ENCODE data around the gene EFTUD2. TPM values are rescaled to one million over a fixed set of nuclear protein-coding genes. Genes with fewer than 3 reads are reported as not detected.

EFTUD2 gene
- total and polyA plus RNA-seq, 2 of the 4 experiments (the other 2 are of a cell fraction), result 72.5 to 126 TPM

DNA sequence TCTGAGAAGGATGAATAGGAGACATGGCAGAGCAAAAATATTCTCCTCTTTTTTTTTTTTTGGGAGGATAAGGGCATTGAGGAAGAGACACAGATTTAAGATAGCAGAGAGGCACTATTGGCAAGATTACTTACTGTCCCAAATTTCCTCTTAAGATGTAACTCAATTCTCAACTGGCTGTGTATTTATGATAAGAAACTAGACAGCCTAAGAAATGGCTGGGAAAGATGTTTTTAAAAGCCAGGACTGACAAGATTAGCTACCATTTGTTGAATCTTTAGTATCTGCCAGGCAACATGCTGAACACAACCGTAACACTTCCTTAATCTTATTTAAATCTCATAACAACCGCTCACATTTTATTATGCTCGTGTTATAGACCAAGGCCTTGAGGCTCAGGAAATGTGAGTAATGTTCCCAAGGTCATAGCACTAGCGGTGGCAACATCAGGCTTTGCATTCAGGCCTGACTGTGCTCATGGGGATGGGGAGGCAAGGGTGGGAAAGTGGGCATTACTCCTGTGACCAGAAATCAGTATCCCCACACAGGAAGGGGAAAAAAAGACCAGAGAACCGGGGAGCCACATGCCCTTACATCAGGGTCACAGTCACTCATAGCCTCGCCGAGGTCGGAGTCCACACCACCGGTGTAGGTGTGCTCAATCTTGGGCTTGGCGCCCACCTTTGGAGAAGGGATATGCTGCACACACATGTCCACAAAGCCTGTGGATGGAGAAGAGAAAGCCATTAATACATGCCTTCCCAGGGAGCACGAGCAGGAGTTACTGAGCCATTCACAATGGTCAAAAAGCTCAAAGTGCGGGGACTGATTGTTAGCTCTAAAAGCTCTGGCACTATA lies 36.0 kb downstream of the EFTUD2 start:
- Histone ChIP-seq H2BK5ac (ENCODE audit: low read depth, low read length, poor library complexity, severe bottlenecking) (no peak overlapping the region), H3K56ac (ENCODE audit: extremely low read depth, insufficient read depth, low read length) (no peak overlapping the region), H3K4me3 (ENCODE audit: insufficient read depth, low read depth, low read length) (no peak overlapping the region), H3K36me3 (ENCODE audit: control insufficient read depth, insufficient read depth, low read length) (peaks cover 62% of the 10 kb centered on the region), H2AFZ (replicated peaks; ENCODE audit: low read length, poor library complexity) (no peak overlapping the region), H3K23ac (ENCODE audit: low read depth, low read length) (no peak overlapping the region), H3K27me3 (ENCODE audit: control insufficient read depth, insufficient read depth, low read length) (no peaks in the 10 kb centered on the region), H3K27ac (ENCODE audit: insufficient read depth, low read length) (no peak overlapping the region), H3K9me3 (ENCODE audit: control insufficient read depth, insufficient read depth, low read length) (no peaks in the 10 kb centered on the region), H4K8ac (ENCODE audit: low read depth in 2 of 2, low read length in 2 of 2) (no peak overlapping the region), H2BK15ac (ENCODE audit: low read depth, low read length) (no peak overlapping the region), H2BK120ac (ENCODE audit: low read depth, low read length) (no peak overlapping the region), H3K18ac (ENCODE audit: low read depth, low read length) (no peak overlapping the region), H4K20me1 (ENCODE audit: insufficient read depth, low read length) (no peaks in the 10 kb centered on the region; the same call in 1 of the 2 replicates), H2AK5ac (ENCODE audit: low read depth, low read length) (no peak overlapping the region), H4K91ac (ENCODE audit: insufficient read depth, low read depth, low read length) (no peak overlapping the region), H3K14ac (replicated peaks; ENCODE audit: low read depth, low read length) (no peak overlapping the region), H3K79me1 (ENCODE audit: low read depth in 1 of 2, low read length in 2 of 2) (peaks cover 5 to 9% of the 10 kb centered on the region in 2 experiments; a peak in 2 of 4 replicates), H2AK9ac (replicated peaks; ENCODE audit: low read depth, low read length, poor library complexity) (no peak overlapping the region), H3K9ac (ENCODE audit: low read depth, low read length) (no peak overlapping the region), H3K4ac (ENCODE audit: low read depth, low read length) (no peak overlapping the region), H2BK20ac (ENCODE audit: low read depth, low read length) (no peak overlapping the region), H3K4me1 (ENCODE audit: control insufficient read depth, insufficient read depth, low read length) (no peaks in the 10 kb centered on the region), H3K9me1 (ENCODE audit: insufficient read depth, low read length) (peaks cover 4% of the 10 kb centered on the region; the same call in 1 of the 2 replicates), H4K5ac (ENCODE audit: low read depth, low read length) (no peak overlapping the region), H3K4me2 (ENCODE audit: low read depth, low read length) (no peak overlapping the region)
- CTCF ChIA-PET, result interaction anchor here (0.6 to 1.6 kb wide), 6 partner anchors 14 to 311 kb away, joined by 3 to 8 read pairs (median 4); no protein-coding TSS in a partner anchor
- no peak for ATAC-seq (ENCODE audit: low read depth)
- WGBS, 2 experiments (ENCODE audit: extremely low coverage in 2 of 2, insufficient read length in 1 of 2), result 100% methylated on average over 1 of the region's 12 CpGs; no CpG with 5 or more reads in 1 of the 2 experiments
- no TSS peak for BruUV-seq (replicated peaks)
- in situ Hi-C loops (cut with MboI; ENCODE audit: low sequenced_read_pairs) (loop anchor here (5.0 kb wide), 1 partner anchor 81 kb away; no protein-coding TSS in a partner anchor), dilution Hi-C loops (cut with HindIII; ENCODE audit: low sequenced_read_pairs, unreplicated experiment) (no loop called here), intact Hi-C loops (cut with micrococcal nuclease) (no loop called here)
- no peak for DNase-seq
- POLR2A ChIA-PET (ENCODE audit: unreplicated experiment), result no interaction called here
- TF ChIP-seq CHD1 (IDR thresholded peaks at IDR 0.05; ENCODE audit: low read depth, low read length) (no peak), MAZ (IDR thresholded peaks at IDR 0.05; ENCODE audit: borderline replicate concordance, low read depth, low read length) (no peak), MAFK (IDR thresholded peaks at IDR 0.05; ENCODE audit: low read depth, low read length) (no peak), NFE2L2 (IDR thresholded peaks at IDR 0.05; ENCODE audit: low read depth, low read length) (no peak), CEBPB (IDR thresholded peaks at IDR 0.05; ENCODE audit: low read depth, low read length) (no peak), BHLHE40 (IDR thresholded peaks at IDR 0.05; ENCODE audit: low read depth, low read length) (no peak), POLR2A (IDR thresholded peaks at IDR 0.05; ENCODE audit: low read depth, low read length) (no peak), RFX5 (IDR thresholded peaks at IDR 0.05; ENCODE audit: low read depth, low read length) (no peak), RAD21 (IDR thresholded peaks at IDR 0.05; ENCODE audit: low read length) (no peak), SMC3 (IDR thresholded peaks at IDR 0.05; ENCODE audit: low read depth, low read length) (no peak), ELK1 (IDR thresholded peaks at IDR 0.05; ENCODE audit: borderline replicate concordance, low read depth, low read length) (no peak), MXI1 (IDR thresholded peaks at IDR 0.05; ENCODE audit: borderline replicate concordance, low read depth, low read length) (no peak), FOS (IDR thresholded peaks at IDR 0.05; ENCODE audit: low read depth, low read length) (no peak)
- TF ChIP-seq, protein P1, sequence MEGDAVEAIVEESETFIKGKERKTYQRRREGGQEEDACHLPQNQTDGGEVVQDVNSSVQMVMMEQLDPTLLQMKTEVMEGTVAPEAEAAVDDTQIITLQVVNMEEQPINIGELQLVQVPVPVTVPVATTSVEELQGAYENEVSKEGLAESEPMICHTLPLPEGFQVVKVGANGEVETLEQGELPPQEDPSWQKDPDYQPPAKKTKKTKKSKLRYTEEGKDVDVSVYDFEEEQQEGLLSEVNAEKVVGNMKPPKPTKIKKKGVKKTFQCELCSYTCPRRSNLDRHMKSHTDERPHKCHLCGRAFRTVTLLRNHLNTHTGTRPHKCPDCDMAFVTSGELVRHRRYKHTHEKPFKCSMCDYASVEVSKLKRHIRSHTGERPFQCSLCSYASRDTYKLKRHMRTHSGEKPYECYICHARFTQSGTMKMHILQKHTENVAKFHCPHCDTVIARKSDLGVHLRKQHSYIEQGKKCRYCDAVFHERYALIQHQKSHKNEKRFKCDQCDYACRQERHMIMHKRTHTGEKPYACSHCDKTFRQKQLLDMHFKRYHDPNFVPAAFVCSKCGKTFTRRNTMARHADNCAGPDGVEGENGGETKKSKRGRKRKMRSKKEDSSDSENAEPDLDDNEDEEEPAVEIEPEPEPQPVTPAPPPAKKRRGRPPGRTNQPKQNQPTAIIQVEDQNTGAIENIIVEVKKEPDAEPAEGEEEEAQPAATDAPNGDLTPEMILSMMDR (conservative IDR thresholded peaks at IDR 0.05; ENCODE audit: low read depth, low read length), result no peak
- TF ChIP-seq, protein P2, sequence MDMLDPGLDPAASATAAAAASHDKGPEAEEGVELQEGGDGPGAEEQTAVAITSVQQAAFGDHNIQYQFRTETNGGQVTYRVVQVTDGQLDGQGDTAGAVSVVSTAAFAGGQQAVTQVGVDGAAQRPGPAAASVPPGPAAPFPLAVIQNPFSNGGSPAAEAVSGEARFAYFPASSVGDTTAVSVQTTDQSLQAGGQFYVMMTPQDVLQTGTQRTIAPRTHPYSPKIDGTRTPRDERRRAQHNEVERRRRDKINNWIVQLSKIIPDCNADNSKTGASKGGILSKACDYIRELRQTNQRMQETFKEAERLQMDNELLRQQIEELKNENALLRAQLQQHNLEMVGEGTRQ (IDR thresholded peaks at IDR 0.05; ENCODE audit: low read depth, low read length), result no peak

Data from IMR-90 (cell line).